Measurements from ENCODE around the gene OSBPL10.

The OSBPL10 gene

DNA sequence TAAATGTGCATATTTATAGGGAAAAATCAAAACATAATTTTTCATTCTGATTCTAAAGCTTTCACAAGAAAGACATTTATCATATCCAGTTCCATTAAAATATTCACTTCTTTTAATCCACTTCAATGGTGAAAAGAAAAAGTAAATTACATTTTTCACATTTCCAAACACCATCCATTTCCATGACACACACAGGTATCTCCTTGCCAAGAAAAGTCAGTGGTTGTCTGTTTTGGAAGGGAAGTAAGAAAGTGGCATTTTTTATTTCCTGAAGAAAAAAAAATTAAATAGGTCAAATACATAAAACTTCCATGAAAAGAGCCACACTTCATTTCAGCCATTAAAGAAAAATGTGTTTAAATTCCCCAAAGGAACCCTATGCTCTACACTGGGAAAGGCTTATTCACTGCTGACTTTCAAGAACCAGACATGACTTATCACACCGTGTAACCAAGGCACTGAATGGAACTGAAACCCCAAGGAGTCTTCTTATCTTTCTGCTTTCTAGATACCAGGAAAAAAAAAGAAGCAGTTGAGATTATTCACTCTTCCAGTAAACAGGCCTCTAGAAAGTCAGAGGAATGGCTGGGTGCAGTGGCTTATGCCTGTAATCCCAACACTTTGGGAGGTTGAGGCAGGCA, 44.5 kb downstream of the OSBPL10 start:
- DNase-seq (ENCODE audit: low spot score) = no peak
- TF ChIP-seq, protein P1, sequence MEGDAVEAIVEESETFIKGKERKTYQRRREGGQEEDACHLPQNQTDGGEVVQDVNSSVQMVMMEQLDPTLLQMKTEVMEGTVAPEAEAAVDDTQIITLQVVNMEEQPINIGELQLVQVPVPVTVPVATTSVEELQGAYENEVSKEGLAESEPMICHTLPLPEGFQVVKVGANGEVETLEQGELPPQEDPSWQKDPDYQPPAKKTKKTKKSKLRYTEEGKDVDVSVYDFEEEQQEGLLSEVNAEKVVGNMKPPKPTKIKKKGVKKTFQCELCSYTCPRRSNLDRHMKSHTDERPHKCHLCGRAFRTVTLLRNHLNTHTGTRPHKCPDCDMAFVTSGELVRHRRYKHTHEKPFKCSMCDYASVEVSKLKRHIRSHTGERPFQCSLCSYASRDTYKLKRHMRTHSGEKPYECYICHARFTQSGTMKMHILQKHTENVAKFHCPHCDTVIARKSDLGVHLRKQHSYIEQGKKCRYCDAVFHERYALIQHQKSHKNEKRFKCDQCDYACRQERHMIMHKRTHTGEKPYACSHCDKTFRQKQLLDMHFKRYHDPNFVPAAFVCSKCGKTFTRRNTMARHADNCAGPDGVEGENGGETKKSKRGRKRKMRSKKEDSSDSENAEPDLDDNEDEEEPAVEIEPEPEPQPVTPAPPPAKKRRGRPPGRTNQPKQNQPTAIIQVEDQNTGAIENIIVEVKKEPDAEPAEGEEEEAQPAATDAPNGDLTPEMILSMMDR (IDR thresholded peaks at IDR 0.05) = no peak
- Histone ChIP-seq H3K4me3 (no peak overlapping the region), H3K27ac (no peak overlapping the region)

DNA sequence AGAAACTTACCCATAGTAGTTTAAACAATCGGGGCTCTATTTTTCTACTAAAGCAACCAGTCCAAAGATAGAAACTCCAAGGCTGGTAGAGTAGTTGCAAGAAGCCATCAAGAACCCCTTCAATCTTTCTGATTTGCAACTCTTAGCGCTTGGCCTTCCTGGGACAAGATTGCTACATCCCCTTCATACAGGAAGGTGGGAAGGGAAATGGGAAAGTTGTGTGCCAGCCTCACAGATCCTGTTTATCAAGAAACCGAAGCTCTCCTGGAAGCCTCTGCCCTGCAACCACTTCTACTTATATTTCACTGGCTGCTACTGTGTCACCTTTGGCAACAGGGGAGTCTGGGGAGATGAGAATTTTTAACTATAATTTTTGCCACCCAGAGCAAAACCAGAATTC, 46.2 kb downstream of the OSBPL10 start:
- no peak overlapping the region for H3K27ac ChIP-seq
- H3K4me3 ChIP-seq = no peak overlapping the region
- DNase-seq (ENCODE audit: low spot score) = no peak
- TF ChIP-seq, protein P1 (IDR thresholded peaks at IDR 0.05) = no peak

- TF ChIP-seq, protein P1 (IDR thresholded peaks at IDR 0.05) = no peak
- DNase-seq (ENCODE audit: low spot score) = no peak
- Histone ChIP-seq H3K27ac (no peak overlapping the region), H3K4me3 (no peak overlapping the region)
Observed at GRCh38 chr3:31934018-31934417, 47.0 kb downstream of the OSBPL10 start.

- no peak overlapping the region for H3K4me3 ChIP-seq
- no peak for DNase-seq (ENCODE audit: low spot score)
- TF ChIP-seq, protein P1 (IDR thresholded peaks at IDR 0.05) = no peak
- H3K27ac ChIP-seq = no peak overlapping the region
Observed at GRCh38 chr3:31932990-31933389, 48.1 kb downstream of the OSBPL10 start.

DNA sequence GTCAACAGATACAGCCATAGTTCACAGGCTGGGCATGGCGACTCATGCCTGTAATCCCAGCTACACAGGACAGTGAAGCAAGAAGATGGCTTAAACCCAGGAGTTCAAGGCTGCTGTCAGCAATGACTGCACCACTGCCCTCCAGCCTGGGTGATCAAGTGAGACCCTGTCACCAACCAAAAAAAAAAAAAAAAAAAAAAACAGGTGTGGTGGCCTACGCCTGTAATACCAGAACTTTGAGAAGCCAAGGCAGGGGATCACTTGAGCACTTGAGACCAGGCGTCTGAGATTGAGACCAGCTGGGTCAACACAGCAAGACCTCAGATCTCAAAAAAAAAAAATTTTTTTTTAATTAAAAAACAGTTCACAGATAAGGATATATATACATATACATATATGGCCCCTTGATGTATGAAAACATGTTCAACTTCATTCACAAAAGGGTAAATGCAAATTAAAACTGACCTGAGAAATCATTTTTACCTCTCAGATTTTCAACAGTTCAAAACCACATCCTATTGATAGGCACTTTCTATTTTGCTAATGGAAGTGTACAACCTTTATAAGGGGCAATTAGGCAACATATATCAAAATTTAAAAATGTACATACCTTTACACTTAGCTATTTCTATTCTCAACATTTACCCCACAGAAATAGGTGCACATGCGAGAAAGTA, 51.1 kb downstream of the OSBPL10 start:
- TF ChIP-seq, protein P1 (IDR thresholded peaks at IDR 0.05) = no peak
- no peak overlapping the region for H3K4me3 ChIP-seq
- no peak overlapping the region for H3K27ac ChIP-seq
- DNase-seq (ENCODE audit: low spot score) = no peak

DNA sequence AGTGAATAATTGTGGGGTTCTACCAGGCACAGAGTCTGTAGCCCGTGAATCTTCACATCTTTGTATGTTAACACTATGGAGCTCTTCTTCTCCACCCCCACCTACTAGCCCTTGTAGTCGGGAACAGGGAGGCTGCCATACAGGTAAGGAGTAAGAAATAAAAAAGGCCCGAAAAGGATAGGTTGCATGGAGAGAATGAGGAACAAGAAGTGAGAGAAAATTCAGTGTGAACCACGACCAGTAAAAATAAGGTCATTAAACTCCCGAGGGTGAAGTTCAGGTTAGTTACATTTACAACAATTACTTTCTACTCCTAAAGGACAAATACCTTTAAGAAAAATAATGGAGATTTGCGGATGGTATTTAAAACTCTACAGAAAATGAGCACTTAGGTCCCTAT, 53.3 kb downstream of the OSBPL10 start:
- no peak overlapping the region for H3K27ac ChIP-seq

More for the DNA sequence above, 53.3 kb downstream of the OSBPL10 start:
- TF ChIP-seq, protein P1 (IDR thresholded peaks at IDR 0.05) = no peak
- no peak for DNase-seq (ENCODE audit: low spot score)
- no peak overlapping the region for H3K4me3 ChIP-seq
